ENCODE measurements around the gene SEMA6C. TPM values are rescaled to one million over a fixed set of nuclear protein-coding genes. Genes with fewer than 3 reads are reported as not detected.

The SEMA6C gene
- total and polyA plus RNA-seq, 2 of the 13 experiments (the other 11 are each of a cell fraction or from before 2014, with no cell fraction given) = 1.4 to 2.9 TPM

DNA sequence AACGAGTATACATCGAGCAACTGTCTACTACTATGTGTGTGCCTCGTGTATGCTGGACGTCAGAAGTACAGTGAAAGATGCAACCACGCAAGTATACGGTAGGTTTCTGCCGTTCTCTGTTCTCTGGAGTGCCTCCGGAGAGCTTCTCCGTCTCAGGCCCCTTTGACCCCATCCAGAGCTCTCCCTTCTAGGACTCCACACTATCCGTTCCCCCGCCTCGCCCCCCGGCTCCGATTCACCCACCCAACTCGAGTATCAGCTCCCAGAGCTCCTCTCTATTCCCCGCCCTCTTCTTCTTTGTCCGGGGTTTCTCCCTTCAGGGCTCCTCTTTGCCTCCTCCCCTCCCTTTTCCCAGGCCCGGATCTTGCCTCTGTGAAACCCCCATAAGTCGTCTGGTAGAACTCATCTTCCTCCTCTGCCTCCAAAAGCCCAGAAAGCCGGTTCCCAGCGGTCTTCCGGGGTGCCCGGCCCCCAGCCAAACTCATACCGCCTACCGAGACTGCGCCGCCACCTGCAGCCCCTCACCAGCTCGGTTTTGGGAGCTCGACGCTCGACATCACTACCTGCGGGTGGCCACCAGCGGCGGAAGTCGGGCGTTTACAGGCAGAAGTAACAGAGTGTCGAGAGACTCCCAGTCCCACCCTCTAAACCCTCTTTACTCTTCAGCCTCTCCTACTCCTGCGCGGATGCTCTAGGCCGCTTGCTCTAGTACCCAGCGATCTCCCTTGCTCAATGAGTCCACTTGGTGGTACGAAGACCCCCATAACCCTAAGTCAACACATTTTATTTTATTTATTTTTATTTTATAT lies 43.4 kb upstream of the SEMA6C start, which contains the start of gene VPS72 (continued):
- TF ChIP-seq, protein P1, sequence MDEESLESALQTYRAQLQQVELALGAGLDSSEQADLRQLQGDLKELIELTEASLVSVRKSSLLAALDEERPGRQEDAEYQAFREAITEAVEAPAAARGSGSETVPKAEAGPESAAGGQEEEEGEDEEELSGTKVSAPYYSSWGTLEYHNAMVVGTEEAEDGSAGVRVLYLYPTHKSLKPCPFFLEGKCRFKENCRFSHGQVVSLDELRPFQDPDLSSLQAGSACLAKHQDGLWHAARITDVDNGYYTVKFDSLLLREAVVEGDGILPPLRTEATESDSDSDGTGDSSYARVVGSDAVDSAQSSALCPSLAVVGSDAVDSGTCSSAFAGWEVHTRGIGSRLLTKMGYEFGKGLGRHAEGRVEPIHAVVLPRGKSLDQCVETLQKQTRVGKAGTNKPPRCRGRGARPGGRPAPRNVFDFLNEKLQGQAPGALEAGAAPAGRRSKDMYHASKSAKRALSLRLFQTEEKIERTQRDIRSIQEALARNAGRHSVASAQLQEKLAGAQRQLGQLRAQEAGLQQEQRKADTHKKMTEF (CRISPR knock-in tag; IDR thresholded peaks at IDR 0.05) = peak; percentile 83
- TF ChIP-seq CENPT (CRISPR knock-in tag; IDR thresholded peaks at IDR 0.05; ENCODE audit: low read depth) = no peak
- TF ChIP-seq ZNF292 (CRISPR knock-in tag; IDR thresholded peaks at IDR 0.05; ENCODE audit: borderline replicate concordance, low read depth) = peak; percentile 50; the same call in 1 of the 2 replicates
- peak; percentile 62 for TF ChIP-seq SIX4 (CRISPR knock-in tag; IDR thresholded peaks at IDR 0.05)
- no peak for TF ChIP-seq ZNF569 (CRISPR knock-in tag; IDR thresholded peaks at IDR 0.05; ENCODE audit: borderline replicate concordance)
- TF ChIP-seq NFATC3 (CRISPR knock-in tag; IDR thresholded peaks at IDR 0.05) = no peak
- TF ChIP-seq ZBTB8A (CRISPR knock-in tag; IDR thresholded peaks at IDR 0.05; ENCODE audit: borderline replicate concordance, low read depth) = no peak
- peak; percentile 55 for TF ChIP-seq HNF1A (IDR thresholded peaks at IDR 0.05; ENCODE audit: low read depth)
- no peak for TF ChIP-seq HNF1A (CRISPR knock-in tag; IDR thresholded peaks at IDR 0.05; ENCODE audit: borderline replicate concordance)
- no peak for TF ChIP-seq ZNF496 (CRISPR knock-in tag; IDR thresholded peaks at IDR 0.05; ENCODE audit: insufficient replicate concordance)
- TF ChIP-seq DMAP1 (CRISPR knock-in tag; IDR thresholded peaks at IDR 0.05) = peak; percentile 77; the same call in 1 of the 2 replicates
- no peak for TF ChIP-seq ARNTL (CRISPR knock-in tag; IDR thresholded peaks at IDR 0.05)
- TF ChIP-seq ZNF317 (CRISPR knock-in tag; IDR thresholded peaks at IDR 0.05) = 0 out of 2 replicates have a peak, but pooled peaks have one; percentile 15
- no peak for TF ChIP-seq SP140L (CRISPR knock-in tag; IDR thresholded peaks at IDR 0.05; ENCODE audit: borderline replicate concordance)
- TF ChIP-seq MAFK (conservative IDR thresholded peaks at IDR 0.05 in 1 of 2, IDR thresholded peaks at IDR 0.05 in 1 of 2; ENCODE audit: low read length in 2 of 2) = peak in 1 of 2 experiments; percentile 10; a peak in 1 of 4 replicates
- TF ChIP-seq SOX5 (CRISPR knock-in tag; IDR thresholded peaks at IDR 0.05; ENCODE audit: borderline replicate concordance) = peak; percentile 51; the same call in 1 of the 2 replicates
- peak; percentile 80 for TF ChIP-seq ZNF143 (CRISPR knock-in tag; IDR thresholded peaks at IDR 0.05)
- peak; percentile 57; the same call in 1 of the 2 replicates for TF ChIP-seq ZBTB2 (CRISPR knock-in tag; IDR thresholded peaks at IDR 0.05; ENCODE audit: low read depth)
